Measurements from ENCODE around the gene MALAT1.

MALAT1 gene

DNA sequence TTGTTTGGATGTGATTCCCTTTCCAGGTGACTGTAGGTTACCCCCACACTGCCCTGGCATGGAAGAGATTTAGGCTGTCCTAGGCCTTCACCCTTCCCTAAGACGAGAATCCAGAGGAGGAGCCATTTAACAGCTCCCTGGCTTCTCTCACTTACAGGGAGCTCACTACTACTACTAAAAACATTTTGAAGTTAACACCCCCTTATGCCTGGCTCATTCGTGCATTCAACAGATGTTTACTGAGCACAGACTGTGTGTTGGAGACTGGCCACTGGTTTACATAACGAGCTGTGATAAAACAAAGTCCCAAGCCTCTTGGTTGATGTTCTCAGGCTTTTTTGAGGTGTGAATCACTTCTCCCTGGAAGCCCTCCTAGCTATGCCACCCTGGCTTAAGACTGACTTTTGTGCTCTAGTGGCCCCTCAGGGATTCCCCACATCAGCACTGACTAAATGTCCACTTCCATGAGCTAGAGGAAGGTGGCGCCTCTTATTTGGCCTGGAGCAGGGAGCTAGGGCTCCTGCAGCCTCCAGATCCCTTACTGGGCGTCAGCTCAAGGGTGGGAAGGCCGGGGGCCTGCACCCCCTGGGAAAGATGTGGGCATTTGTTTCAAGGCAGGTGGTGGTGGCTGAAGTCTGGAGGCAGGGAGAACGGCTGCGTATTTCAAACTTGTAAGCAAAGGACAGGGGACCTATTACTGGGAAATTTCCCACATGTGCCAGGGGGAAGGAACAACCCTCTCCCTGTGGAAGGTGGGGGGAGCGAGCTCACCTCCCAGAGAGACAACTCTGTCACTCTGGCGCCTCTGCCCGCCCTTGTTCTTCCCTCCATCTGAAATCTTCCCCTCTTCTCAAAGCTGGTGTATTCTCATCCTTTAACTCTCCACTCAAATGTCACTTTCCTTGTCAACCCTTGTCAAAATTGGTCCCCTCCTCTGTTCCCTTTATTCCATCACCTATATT, 19.4 kb upstream of the MALAT1 start:
- no peak for DNase-seq (ENCODE audit: low read depth in 2 of 2)

DNA sequence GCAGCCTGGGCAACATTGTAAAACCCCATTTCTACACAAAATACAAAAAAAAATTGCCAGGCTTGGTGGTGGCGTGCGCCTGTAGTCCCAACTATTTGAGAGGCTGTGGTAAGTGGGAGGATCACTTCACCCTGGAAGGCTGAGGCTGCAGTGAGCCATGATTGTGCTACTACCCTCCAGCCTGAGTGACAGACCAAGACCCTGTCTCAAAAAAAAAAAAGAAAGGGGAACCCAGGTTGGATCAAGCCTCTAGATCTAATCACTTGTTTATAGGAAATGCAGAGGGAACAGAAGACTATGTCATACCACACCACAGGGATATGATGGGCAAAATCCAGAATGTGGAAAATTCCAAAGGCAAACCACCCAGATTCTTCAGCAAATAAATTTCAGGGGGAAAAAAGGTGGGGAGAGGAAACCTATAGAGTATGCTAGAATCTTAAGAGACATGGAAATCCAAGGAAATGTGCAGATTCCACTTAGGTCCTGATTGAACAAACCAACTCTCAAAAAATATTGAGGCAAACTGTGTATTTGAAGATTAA, 16.5 kb upstream of the MALAT1 start:
- no peak for DNase-seq (ENCODE audit: low read depth in 2 of 2)

DNA sequence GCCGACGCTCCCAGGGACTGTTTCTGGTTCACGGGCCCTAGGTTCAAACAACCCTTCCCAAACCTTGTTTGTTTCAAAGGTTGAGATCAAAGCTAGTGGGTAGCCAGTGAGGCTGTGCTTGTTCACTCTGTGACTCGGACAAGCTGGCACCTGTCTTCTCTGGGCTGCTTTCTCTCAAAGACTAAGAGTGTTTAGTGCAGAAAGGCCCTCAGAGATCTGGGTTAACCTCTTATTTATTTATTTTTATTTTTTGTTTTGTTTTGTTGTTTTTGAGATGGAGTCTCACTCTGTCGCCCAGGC, 13.0 kb upstream of the MALAT1 start:
- DNase-seq (ENCODE audit: low read depth in 2 of 2): no peak

DNA sequence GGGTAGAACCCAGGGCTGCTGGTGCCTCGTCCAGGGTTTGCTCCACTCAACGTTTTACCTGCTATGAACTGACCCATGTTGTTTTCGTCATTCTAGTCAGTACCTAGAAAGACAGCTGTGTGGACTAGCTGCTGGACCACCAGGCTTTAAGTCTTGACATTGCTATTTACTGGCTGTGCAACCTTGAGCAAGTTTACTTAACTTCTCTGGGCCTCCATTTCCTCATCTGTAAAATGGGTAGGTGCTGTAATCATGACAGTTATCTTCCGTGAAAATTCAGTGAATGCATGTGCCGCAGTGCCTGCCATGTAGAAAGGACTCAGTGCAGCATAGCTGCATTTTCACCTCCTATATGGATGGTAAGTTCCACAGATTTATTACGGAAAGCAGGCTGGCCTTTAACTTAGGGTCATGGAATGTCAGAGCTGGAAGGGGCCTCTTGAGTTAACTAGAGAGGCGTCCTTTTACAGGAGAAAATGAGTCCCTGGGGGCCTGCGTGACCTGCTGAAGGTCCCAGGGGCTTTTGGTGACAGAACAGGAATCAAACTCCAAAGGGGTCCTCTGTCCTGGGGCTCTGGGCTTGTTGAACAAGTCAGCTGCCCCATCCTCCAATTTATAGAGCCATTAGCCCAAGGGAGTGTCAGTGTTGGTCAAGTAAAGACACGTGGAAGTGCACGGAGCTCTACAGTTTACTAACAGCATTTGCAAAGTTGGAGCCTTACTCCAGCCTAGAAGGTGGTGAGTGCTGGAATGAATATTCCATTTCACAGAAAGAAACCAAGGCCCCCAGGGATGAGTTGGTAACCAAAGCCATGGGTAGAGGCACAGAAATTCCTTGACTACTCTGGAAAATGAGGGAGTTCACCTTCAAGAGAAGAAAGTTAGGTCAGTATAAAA, 12.0 kb upstream of the MALAT1 start:
- DNase-seq (ENCODE audit: low read depth in 2 of 2): no peak

DNA sequence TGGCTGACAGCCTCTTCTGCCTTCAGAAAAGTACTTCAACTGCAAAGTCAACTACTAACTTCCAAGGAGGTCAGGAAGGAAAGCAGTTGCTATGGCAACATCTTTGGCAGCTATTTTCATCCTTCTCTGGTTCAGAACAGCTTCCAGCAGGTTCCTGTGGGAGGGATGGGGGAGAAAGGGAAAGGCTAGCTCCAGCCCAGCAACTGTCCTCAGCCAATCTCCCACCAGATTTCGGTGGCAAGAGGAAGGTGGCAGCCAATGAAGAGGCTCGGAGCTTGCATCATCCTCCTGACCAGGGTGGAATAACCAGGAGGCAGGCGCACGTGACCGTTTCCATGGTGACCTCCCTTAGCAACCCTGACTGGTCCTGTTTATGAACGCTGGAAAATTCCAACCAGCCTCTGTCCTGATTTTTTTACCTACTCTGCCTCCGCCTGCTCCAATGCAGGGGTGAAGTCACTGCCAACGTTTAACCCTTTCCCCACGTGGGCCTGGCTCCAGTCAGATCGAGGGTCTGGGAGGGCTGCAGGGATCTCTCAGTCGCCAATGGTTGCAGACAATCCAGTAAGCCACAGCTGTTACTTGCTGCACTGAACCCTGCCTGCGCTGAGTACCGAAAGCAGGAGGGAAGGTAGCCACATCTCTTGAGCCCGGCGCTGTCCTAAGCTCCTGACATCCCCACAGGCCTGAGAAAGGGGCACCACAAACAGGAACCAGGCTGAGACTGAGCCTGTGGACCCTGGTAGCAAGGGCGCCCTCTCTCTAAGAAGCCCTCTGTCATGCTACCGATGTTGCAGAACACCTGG, 11.2 kb upstream of the MALAT1 start:
- no peak for DNase-seq (ENCODE audit: low read depth in 2 of 2)

DNA sequence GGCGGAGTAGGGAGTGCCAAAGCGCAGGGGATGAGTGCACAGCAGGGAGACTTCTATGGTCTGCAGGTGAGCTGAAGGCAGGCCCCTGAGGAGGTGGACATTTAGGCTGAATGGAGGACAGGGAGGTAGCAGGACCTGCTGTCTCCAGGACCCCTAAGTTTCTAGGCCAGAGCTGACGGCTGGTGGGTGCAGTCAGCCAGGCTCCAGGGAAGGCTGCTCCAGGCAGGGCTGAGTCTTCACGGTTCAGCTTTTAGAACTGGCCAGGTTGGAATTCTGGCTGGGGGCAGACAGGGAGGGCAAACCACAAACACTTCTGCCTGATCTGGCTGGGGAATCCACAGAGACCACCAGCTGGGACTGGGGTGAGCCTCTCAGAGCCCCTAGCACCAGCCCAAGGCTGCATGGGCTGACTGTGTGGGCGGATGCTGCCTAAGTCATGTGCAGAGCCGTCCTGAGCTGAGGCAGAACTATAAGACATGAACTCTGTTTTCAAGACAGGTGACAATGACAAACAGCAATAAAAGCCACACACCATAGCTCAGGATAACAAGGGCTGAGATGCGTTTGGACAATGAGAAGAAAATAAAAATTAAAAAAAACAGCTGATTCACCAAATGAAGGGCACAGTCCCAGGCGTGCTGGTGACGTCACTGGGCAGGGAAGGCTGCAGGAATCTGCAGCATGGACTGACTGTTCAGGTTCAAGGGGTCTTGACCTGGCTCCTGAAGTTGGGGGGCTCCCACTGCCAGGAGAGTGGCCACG, 10.4 kb upstream of the MALAT1 start:
- no peak for DNase-seq (ENCODE audit: low read depth in 2 of 2)

DNA sequence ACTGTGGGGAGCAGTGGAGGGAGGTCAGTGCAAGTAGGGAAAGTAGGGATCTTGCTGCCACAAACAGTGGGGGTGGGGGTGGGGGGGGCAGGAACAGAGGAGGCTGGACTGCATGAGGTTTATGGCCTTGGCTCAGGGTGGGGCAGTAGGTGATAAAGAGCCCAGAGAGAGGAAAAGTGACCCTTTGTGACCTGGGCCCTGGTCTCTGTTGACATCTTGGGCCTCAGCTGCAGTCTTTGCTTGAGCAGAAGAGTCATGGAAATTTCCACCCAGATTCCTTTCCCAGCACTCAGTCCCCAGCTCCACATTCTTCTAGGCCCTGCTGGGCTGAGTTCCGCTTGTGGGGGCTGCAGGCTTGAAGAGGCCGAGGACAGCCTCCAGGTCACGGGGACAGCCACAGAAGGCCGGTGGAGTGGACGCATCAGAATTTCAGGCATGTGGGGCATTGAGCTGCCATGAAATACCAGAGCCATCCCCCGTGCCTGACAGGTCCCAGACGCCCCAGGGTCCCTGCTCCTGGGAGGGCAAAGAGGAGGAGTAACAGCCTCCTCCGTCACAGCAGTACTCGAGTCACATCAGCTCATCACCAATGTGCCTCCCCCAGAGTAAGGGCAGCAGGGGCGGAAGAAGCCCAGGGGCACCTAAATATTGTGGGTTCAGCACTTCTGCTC, 9.7 kb upstream of the MALAT1 start:
- no peak for DNase-seq (ENCODE audit: low read depth in 2 of 2)

DNA sequence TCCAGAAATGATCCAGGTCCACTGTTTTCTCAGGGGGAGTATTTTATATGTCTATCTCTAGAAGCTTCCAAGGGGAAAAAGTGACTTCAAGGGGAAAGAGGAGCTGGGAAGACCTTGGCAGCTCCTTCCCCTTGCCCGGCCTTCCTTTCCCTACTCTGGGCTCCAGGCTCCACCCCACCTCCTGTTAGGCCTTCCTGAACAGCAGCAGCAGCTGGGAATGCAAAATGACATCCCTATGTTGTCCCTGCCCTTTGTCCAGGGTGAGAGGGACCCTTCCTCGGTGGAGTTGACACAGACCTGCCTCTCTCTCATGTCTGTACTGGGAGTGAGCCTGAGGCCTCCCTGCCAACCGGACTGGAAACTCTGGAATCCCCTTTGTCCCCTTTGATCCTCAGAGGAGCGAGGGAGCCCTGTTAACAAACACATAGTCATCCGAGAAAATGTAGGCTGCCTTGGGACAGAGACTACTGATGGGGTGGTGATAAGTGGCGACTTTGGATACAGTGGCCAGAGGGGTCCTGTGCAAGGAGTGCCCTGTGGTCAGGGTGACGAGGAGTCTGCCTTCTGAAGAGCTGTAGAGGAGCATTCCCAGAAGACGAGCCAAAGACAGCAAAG, 9.0 kb upstream of the MALAT1 start:
- DNase-seq (ENCODE audit: low read depth in 2 of 2): no peak

DNA sequence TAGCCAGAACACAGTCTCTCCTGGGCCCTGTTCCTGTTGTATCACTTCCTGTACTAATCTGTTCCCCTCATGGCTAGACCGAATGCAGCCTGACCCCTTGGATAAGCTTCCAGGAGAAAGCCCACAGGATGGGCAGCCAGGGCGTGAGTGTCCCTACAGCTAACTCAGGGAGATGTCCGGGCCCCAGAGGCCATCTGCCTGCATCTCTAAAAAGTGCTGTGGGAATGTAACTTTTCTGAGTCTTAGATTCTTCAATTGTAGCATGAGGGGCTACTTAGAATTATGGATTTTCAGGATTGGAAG, 7.7 kb upstream of the MALAT1 start:
- no peak for DNase-seq (ENCODE audit: low read depth in 2 of 2)

DNA sequence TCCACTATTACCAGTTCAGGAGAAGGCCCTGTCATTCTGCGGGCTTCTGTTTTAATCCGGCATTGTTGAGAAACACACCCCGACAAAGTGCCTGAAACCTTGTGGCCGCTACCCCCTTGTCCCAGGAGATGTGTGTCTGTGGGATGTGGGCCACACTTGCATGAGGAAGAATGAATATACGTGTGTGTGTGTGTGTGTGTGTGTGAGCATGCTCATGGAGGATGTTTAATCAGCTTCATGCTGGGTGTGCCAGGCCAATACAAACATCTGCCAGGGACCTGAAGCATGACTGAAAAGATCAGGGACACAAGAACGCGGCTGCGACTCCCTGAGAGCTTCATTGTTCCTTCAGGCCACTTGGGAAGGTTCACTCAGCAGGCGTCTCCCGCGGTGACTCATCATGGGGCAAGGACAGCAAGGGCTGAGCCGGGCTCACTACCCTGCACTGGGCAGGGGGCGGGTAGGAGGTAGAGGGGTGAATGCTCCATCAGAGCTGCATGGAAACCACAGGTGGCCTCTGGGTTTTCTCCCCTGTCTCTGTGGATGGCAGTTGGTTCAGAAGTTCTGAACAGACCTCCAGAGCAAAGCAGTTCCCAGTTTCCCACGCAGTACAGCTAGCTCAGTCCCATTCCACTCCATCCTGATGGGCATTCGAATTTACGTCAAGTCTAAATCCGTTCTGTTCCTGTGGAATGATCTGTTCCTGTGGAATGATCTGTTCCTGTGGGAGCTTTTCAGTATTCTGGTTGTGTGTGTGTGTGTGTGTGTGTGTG, 7.0 kb upstream of the MALAT1 start:
- no peak for DNase-seq (ENCODE audit: low read depth in 2 of 2)

DNA sequence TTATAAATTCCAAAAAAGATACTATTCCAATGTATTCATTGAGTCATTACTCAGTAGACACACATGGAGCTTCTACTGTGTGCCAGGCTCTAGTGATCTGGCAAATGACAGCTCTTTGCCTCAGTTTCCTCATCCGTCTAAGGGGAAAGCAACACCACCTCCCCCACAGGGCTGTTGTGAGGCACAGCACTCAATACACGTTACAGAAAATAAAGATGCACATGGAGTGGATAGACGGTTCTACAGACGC, 6.5 kb upstream of the MALAT1 start:
- no peak for DNase-seq (ENCODE audit: low read depth in 2 of 2)

DNA sequence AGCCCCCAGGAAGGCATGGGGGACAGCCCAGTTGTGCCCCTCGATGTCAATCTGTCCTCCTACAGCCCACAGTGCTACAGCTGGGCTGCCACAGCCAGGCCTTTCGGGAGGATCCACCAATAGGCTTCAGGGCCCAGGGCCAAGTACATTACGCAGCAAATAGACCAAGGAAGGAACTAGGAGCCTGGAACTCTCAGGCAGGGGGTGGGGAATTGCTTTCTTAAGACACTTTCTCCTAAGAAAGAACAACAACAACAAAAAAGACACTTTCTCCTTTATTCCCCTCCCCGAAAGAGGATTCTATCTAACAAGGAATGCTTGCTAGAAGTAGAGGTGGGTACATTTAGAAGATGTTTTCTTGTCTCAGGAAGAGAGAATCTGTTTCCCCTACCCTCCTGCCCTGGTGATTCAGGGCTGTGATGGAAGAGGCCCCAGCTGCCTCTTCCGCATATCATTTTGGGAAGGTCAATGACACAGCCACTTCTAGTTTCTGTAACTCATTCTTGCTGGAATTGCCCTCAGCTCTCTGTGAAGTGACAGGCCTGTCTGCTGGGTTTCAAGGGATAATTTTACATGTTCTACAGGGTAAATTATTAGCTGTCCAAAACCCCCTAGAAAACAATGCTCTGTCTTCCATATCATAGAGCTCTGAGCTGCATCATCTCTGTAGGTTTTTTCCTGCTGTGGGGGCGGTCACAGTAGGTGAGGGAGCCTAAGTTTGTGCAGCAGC, 6.0 kb upstream of the MALAT1 start:
- no peak for DNase-seq (ENCODE audit: low read depth in 2 of 2)

DNA sequence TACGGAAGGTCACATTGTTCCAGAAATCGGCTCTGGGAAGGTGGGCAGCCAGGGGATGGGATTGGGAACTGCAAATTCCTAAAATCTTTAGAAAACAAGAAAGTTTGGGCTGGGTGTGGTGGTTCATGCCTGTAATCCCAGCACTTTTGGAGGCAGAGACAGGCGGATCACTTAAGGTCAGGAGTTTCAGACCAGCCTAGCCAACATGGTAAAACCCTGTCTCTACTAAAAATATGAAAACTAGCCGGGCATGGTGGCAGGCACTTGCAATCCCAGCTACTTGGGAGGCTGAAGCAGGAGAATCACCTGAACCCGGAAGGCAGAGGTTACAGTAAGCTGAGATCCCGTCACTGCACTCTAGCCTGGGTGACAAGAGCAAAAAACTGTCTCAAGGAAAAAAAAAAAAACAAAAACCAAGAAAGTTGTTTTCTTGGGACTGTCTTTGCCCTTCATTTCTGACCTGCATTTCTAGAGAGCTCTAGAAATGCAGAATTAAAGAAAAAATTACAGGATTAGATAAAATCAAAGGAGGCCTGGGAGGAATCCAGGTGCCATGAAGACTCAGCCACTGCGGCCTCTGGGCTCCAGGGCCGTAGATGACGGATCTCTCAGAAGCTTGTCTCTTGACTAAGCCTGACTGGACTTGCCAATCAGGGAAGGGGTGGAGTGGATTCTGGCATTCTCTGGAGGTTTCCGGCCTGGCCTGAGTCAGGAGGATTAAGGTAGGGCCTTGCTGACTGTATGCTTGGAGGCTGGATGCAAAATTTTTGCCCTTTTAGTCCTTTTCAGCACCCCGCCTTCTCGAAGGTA, 5.3 kb upstream of the MALAT1 start:
- DNase-seq (ENCODE audit: low read depth in 2 of 2): no peak

DNA sequence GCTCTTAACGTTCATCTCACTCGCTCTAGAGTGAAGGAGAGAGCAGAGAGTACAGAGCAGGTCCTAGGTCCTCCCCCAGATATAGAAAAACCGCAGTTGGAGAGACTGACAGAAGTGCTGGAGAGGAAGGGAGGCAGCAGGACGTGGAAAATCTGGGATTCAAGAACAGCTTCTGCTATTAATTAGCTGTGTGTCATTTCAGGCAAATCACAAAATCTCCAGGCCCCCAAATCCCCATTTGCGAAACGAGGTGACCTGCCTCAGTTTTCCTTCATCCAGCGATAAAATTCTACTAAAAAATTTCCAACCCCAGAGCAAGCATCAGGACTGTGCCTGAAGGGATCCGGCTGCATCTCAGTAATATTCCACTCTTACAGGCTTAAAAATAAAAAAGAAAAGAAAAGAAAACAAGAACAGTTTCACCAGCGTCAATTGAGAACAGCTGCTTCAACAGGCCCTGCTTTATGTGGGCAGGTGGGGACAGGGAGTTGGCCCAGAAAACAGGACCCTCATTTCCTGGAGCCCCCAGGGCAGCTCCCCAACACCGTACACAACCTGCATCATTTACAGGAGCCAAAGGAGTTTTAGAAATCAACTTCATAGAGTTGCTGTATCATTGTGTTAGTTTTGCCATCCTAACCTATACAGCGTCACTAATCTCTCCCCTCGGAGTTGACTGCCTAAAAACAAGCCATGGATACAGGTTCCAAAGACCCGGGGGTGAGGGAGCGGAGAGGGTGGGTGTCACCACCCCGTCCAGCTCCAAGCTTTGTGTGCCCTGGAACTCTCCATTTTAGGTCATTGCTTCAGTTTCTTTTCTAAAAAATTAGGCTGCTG, 2.3 kb upstream of the MALAT1 start:
- no peak for DNase-seq (ENCODE audit: low read depth in 2 of 2)

DNA sequence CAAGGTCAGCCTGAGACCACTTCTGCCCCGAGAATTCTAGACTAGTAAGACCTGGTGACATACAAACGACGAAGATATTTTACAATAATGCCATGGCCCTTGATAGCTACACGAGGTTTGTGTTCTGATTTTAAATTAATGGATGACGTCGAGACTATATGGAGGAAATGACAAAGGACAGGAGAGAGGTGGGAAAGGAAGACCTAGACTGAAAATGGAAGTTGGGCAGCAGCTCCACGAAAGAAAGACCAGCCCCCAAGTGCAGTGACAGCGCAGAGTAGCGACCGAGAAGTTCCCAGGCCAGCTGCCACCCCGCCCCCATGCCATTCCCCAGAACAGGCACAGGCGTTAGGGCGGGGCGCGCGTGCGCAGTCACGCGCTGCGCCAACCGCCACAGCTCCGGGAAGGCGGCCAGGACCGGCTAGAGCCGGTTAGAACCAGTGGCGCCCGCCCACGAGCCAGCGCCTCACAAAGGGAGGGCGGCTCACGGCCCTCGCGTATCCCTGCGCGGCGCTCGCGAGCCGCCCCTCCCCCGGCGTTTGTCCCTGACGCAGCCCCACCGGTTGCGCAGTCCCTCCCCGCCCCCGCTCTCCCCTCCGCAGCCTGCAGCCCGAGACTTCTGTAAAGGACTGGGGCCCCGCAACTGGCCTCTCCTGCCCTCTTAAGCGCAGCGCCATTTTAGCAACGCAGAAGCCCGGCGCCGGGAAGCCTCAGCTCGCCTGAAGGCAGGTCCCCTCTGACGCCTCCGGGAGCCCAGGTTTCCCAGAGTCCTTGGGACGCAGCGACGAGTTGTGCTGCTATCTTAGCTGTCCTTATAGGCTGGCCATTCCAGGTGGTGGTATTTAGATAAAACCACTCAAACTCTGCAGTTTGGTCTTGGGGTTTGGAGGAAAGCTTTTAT, 1.5 kb upstream of the MALAT1 start:
- peak; percentile 96 for DNase-seq (ENCODE audit: low read depth in 2 of 2)

DNA sequence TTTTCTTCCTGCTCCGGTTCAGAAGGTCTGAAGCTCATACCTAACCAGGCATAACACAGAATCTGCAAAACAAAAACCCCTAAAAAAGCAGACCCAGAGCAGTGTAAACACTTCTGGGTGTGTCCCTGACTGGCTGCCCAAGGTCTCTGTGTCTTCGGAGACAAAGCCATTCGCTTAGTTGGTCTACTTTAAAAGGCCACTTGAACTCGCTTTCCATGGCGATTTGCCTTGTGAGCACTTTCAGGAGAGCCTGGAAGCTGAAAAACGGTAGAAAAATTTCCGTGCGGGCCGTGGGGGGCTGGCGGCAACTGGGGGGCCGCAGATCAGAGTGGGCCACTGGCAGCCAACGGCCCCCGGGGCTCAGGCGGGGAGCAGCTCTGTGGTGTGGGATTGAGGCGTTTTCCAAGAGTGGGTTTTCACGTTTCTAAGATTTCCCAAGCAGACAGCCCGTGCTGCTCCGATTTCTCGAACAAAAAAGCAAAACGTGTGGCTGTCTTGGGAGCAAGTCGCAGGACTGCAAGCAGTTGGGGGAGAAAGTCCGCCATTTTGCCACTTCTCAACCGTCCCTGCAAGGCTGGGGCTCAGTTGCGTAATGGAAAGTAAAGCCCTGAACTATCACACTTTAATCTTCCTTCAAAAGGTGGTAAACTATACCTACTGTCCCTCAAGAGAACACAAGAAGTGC, 661 bp upstream of the MALAT1 start:
- no peak for DNase-seq (ENCODE audit: low read depth in 2 of 2)

All from activated CD8-positive, alpha-beta memory T cell treated with anti-CD3 and anti-CD28 coated beads for 4 hours (primary cell).